Measurements from ENCODE around the gene OGFOD2.

Gene OGFOD2

GRCh38 chr12:122949816-122950675, 25.0 kb upstream of the OGFOD2 start:
- Histone ChIP-seq H3K27me3 (ENCODE audit: control insufficient read depth in 5 of 5, insufficient read depth in 4 of 5, low read length in 5 of 5) (no peaks in the 10 kb centered on the region), H3K9ac (ENCODE audit: low read length in 5 of 5) (no peak overlapping the region), H3K36me3 (ENCODE audit: control insufficient read depth in 5 of 5, insufficient read depth in 5 of 5, low read length in 5 of 5) (peaks cover 0 to 5% (median 0%) of the 10 kb centered on the region in 5 donors), H3K4me1 (ENCODE audit: control insufficient read depth in 5 of 5, insufficient read depth in 5 of 5, low read length in 5 of 5) (peaks cover 7 to 28% (median 18%) of the 10 kb centered on the region in 5 donors), H3K9me3 (ENCODE audit: control insufficient read depth in 5 of 5, low read length in 5 of 5) (no peaks in the 10 kb centered on the region), H3K27ac (ENCODE audit: low read depth, low read length) (no peak overlapping the region), H3K4me3 (ENCODE audit: low read depth in 1 of 5, low read length in 5 of 5) (no peak overlapping the region)

- Histone ChIP-seq H3K4me1 (ENCODE audit: control insufficient read depth in 5 of 5, insufficient read depth in 5 of 5, low read length in 5 of 5) (peaks cover 7 to 19% (median 12%) of the 10 kb centered on the region in 5 donors), H3K9ac (ENCODE audit: low read length in 5 of 5) (no peak overlapping the region), H3K27me3 (ENCODE audit: control insufficient read depth in 5 of 5, insufficient read depth in 4 of 5, low read length in 5 of 5) (no peaks in the 10 kb centered on the region), H3K4me3 (ENCODE audit: low read depth in 1 of 5, low read length in 5 of 5) (no peak overlapping the region), H3K27ac (ENCODE audit: low read depth, low read length) (no peak overlapping the region), H3K36me3 (ENCODE audit: control insufficient read depth in 5 of 5, insufficient read depth in 5 of 5, low read length in 5 of 5) (peaks cover 0 to 3% (median 0%) of the 10 kb centered on the region in 5 donors), H3K9me3 (ENCODE audit: control insufficient read depth in 5 of 5, low read length in 5 of 5) (no peaks in the 10 kb centered on the region)
Measured at GRCh38 chr12:122951406-122951805, 23.6 kb upstream of the OGFOD2 start.

GRCh38 chr12:122951979-122952892, 22.8 kb upstream of the OGFOD2 start:
- Histone ChIP-seq H3K9ac (ENCODE audit: low read length in 5 of 5) (no peak overlapping the region), H3K9me3 (ENCODE audit: control insufficient read depth in 5 of 5, low read length in 5 of 5) (no peaks in the 10 kb centered on the region), H3K27ac (ENCODE audit: low read depth, low read length) (no peak overlapping the region), H3K27me3 (ENCODE audit: control insufficient read depth in 5 of 5, insufficient read depth in 4 of 5, low read length in 5 of 5) (no peaks in the 10 kb centered on the region), H3K36me3 (ENCODE audit: control insufficient read depth in 5 of 5, insufficient read depth in 5 of 5, low read length in 5 of 5) (peaks cover 0 to 3% (median 0%) of the 10 kb centered on the region in 5 donors), H3K4me1 (ENCODE audit: control insufficient read depth in 5 of 5, insufficient read depth in 5 of 5, low read length in 5 of 5) (peaks cover 3 to 13% (median 4%) of the 10 kb centered on the region in 5 donors), H3K4me3 (ENCODE audit: low read depth in 1 of 5, low read length in 5 of 5) (no peak overlapping the region)

- Histone ChIP-seq H3K9me3 (ENCODE audit: control insufficient read depth in 5 of 5, low read length in 5 of 5) (no peaks in the 10 kb centered on the region), H3K4me3 (ENCODE audit: low read depth in 1 of 5, low read length in 5 of 5) (no peak overlapping the region)
Measured at GRCh38 chr12:122955156-122955555, 19.9 kb upstream of the OGFOD2 start.

GRCh38 chr12:122956035-122956434, 19.0 kb upstream of the OGFOD2 start:
- Histone ChIP-seq H3K27ac (ENCODE audit: low read depth, low read length) (no peak overlapping the region), H3K4me3 (ENCODE audit: low read depth in 1 of 5, low read length in 5 of 5) (no peak overlapping the region), H3K36me3 (ENCODE audit: control insufficient read depth in 5 of 5, insufficient read depth in 5 of 5, low read length in 5 of 5) (peaks cover 0 to 9% (median 5%) of the 10 kb centered on the region in 5 donors)

More at GRCh38 chr12:122955156-122955555, 19.9 kb upstream of the OGFOD2 start:
- H3K4me1 ChIP-seq (ENCODE audit: control insufficient read depth in 5 of 5, insufficient read depth in 5 of 5, low read length in 5 of 5) = peaks cover 2 to 13% (median 5%) of the 10 kb centered on the region in 5 donors
- H3K27me3 ChIP-seq (ENCODE audit: control insufficient read depth in 5 of 5, insufficient read depth in 4 of 5, low read length in 5 of 5) = no peaks in the 10 kb centered on the region
- no peak overlapping the region for H3K27ac ChIP-seq (ENCODE audit: low read depth, low read length)
- H3K36me3 ChIP-seq (ENCODE audit: control insufficient read depth in 5 of 5, insufficient read depth in 5 of 5, low read length in 5 of 5) = peaks cover 0 to 9% (median 5%) of the 10 kb centered on the region in 5 donors
- no peak overlapping the region for H3K9ac ChIP-seq (ENCODE audit: low read length in 5 of 5)

GRCh38 chr12:122958198-122958888, 16.7 kb upstream of the OGFOD2 start:
- Histone ChIP-seq H3K36me3 (ENCODE audit: control insufficient read depth in 5 of 5, insufficient read depth in 5 of 5, low read length in 5 of 5) (peaks cover 0 to 9% (median 5%) of the 10 kb centered on the region in 5 donors), H3K9me3 (ENCODE audit: control insufficient read depth in 5 of 5, low read length in 5 of 5) (no peaks in the 10 kb centered on the region), H3K4me1 (ENCODE audit: control insufficient read depth in 5 of 5, insufficient read depth in 5 of 5, low read length in 5 of 5) (peaks cover 2 to 19% (median 11%) of the 10 kb centered on the region in 5 donors), H3K27ac (ENCODE audit: low read depth, low read length) (no peak overlapping the region), H3K27me3 (ENCODE audit: control insufficient read depth in 5 of 5, insufficient read depth in 4 of 5, low read length in 5 of 5) (no peaks in the 10 kb centered on the region), H3K4me3 (ENCODE audit: low read depth in 1 of 5, low read length in 5 of 5) (no peak overlapping the region), H3K9ac (ENCODE audit: low read length in 5 of 5) (no peak overlapping the region)

More at GRCh38 chr12:122956035-122956434, 19.0 kb upstream of the OGFOD2 start:
- Histone ChIP-seq H3K9ac (ENCODE audit: low read length in 5 of 5) (no peak overlapping the region), H3K9me3 (ENCODE audit: control insufficient read depth in 5 of 5, low read length in 5 of 5) (no peaks in the 10 kb centered on the region), H3K27me3 (ENCODE audit: control insufficient read depth in 5 of 5, insufficient read depth in 4 of 5, low read length in 5 of 5) (no peaks in the 10 kb centered on the region), H3K4me1 (ENCODE audit: control insufficient read depth in 5 of 5, insufficient read depth in 5 of 5, low read length in 5 of 5) (peaks cover 2 to 13% (median 5%) of the 10 kb centered on the region in 5 donors)

- Histone ChIP-seq H3K36me3 (ENCODE audit: control insufficient read depth in 5 of 5, insufficient read depth in 5 of 5, low read length in 5 of 5) (peaks cover 0 to 9% (median 5%) of the 10 kb centered on the region in 5 donors), H3K27ac (ENCODE audit: low read depth, low read length) (no peak overlapping the region), H3K4me3 (ENCODE audit: low read depth in 1 of 5, low read length in 5 of 5) (no peak overlapping the region), H3K27me3 (ENCODE audit: control insufficient read depth in 5 of 5, insufficient read depth in 4 of 5, low read length in 5 of 5) (no peaks in the 10 kb centered on the region), H3K9me3 (ENCODE audit: control insufficient read depth in 5 of 5, low read length in 5 of 5) (no peaks in the 10 kb centered on the region), H3K4me1 (ENCODE audit: control insufficient read depth in 5 of 5, insufficient read depth in 5 of 5, low read length in 5 of 5) (peaks cover 2 to 32% (median 25%) of the 10 kb centered on the region in 5 donors), H3K9ac (ENCODE audit: low read length in 5 of 5) (no peak overlapping the region)
Measured at GRCh38 chr12:122959566-122960192, 15.4 kb upstream of the OGFOD2 start.

- peaks cover 0 to 9% (median 5%) of the 10 kb centered on the region in 5 donors for H3K36me3 ChIP-seq (ENCODE audit: control insufficient read depth in 5 of 5, insufficient read depth in 5 of 5, low read length in 5 of 5)
- no peak overlapping the region for H3K4me3 ChIP-seq (ENCODE audit: low read depth in 1 of 5, low read length in 5 of 5)
- no peaks in the 10 kb centered on the region for H3K9me3 ChIP-seq (ENCODE audit: control insufficient read depth in 5 of 5, low read length in 5 of 5)
- no peaks in the 10 kb centered on the region for H3K27me3 ChIP-seq (ENCODE audit: control insufficient read depth in 5 of 5, insufficient read depth in 4 of 5, low read length in 5 of 5)
- peaks cover 2 to 37% (median 28%) of the 10 kb centered on the region in 5 donors for H3K4me1 ChIP-seq (ENCODE audit: control insufficient read depth in 5 of 5, insufficient read depth in 5 of 5, low read length in 5 of 5)
- H3K27ac ChIP-seq (ENCODE audit: low read depth, low read length) = no peak overlapping the region
- no peak overlapping the region for H3K9ac ChIP-seq (ENCODE audit: low read length in 5 of 5)
Measured at GRCh38 chr12:122960193-122960569, 14.9 kb upstream of the OGFOD2 start.
